Vagina (tissue), 2 donors: ENCODE results near the gene ADAM33. TPM values are rescaled to one million over a fixed set of nuclear protein-coding genes. Genes with fewer than 3 reads are reported as not detected.

Experiments
- DNase-seq, 2 donors: peaks; one replicate each; pipeline ENCODE4 v3.0.0-alpha.2; 2017; ENCODE audit errors: extremely low spot score in 2 of 2
- H3K27ac ChIP-seq: fragments of 200-600 bp; sonication (generic); one replicate; pipeline ENCODE4 v1.5.1; 2019
- H3K27me3 ChIP-seq: fragments of 200-600 bp; sonication (generic); one replicate; pipeline ENCODE4 v1.5.1; 2019
- H3K36me3 ChIP-seq, 2 donors: fragments of 200-600 bp; sonication (generic); one replicate each; pipeline ENCODE4 v1.5.1; 2017 to 2019
- H3K4me1 ChIP-seq: fragments of 200-600 bp; sonication (generic); one replicate; pipeline ENCODE4 v1.5.1; 2019
- H3K4me3 ChIP-seq, 2 donors: fragments of 200-600 bp; sonication (generic); 1 replicate in 1 of 2; 2 replicates in 1 of 2; pipeline ENCODE4 v1.5.1; 2016 to 2019
- H3K9me3 ChIP-seq: fragments of 200-600 bp; sonication (generic); one replicate; pipeline ENCODE4 v1.5.1; 2019
- CTCF ChIP-seq, 3 experiments: fragments of 450-650 bp in 2 of 3; fragments of 200-600 bp in 1 of 3; sonication (generic) in 1 of 3; IDR thresholded peaks; one replicate each; pipeline ENCODE4 v1.5.1; 2017 to 2019; ENCODE audit warnings: antibody characterized with exemption in 3 of 3, mild to moderate bottlenecking in 2 of 3, moderate library complexity in 2 of 3
- POLR2A ChIP-seq, 2 donors: fragments of 450-650 bp; IDR thresholded peaks; one replicate each; pipeline ENCODE4 v1.6.1; 2017; ENCODE audit warnings: antibody characterized with exemption in 2 of 2, mild to moderate bottlenecking in 2 of 2, moderate library complexity in 2 of 2
- POLR2AphosphoS5 ChIP-seq, 2 donors: sonication (generic); formaldehyde crosslinking; IDR thresholded peaks; one replicate each; pipeline ENCODE4 v1.9.0; 2017; ENCODE audit warnings: antibody characterized with exemption in 2 of 2, mild to moderate bottlenecking in 2 of 2, low read depth in 1 of 2; ENCODE audit not compliant: insufficient read depth in 1 of 2
- intact Hi-C: fragments of 100-400 bp; cut with DNase I; formaldehyde crosslinking; loops from one replicate; pipeline ENCODE4 v1.15.1; 2023
- total RNA-seq: library from RNA; depleted of rRNA; stranded (reverse); fragments of >200 nt; gene quantifications from one replicate; pipeline ENCODE4 v1.2.3, GENCODE V29; 2016

The ADAM33 gene
- total RNA-seq, 1 donor from 2014 or later: 119 TPM

DNA sequence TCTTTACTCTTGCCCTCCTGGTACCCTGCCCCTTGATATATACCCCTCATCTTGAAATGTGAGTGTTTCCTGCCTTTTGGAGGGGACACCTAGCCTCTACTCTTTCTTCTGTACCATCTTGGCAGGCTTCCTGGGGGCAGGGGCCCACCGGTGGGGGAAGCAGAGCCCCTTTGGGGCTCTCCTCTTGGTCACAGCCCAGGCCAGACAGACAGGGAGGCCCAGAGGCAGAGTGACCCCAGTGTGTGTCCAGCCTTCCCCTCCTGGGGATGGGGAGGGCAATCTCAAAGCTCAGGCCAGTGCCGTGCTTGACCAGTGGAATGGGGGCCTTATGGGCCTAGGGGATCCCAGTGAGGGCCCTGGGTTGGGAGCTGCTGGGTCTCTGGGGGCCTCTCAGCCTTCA is 3.6 kb downstream of the ADAM33 start:
- Histone ChIP-seq H3K27me3 (no peaks in the 10 kb centered on the region), H3K4me3 (no peak overlapping the region)
- intact Hi-C loops: loop anchor here (5.0 kb wide), 1 partner anchor 99 kb away; no protein-coding TSS in a partner anchor

GRCh38 chr20:3677733-3678132 is 4.1 kb downstream of the ADAM33 start:
- intact Hi-C loops: loop anchor here (5.0 kb wide), 1 partner anchor 100 kb away; no protein-coding TSS in a partner anchor
- H3K4me1 ChIP-seq: peaks cover 42% of the 10 kb centered on the region
- peak overlapping the region in 1 of 2 donors; percentile 17 for H3K4me3 ChIP-seq
- TF ChIP-seq POLR2AphosphoS5 (IDR thresholded peaks at IDR 0.05; ENCODE audit: insufficient read depth in 1 of 2, low read depth in 1 of 2) (peak in 1 of 2 donors; percentile 72), POLR2A (IDR thresholded peaks at IDR 0.05) (no peak), CTCF (IDR thresholded peaks at IDR 0.05) (no peak)
- H3K27me3 ChIP-seq: no peaks in the 10 kb centered on the region
- H3K27ac ChIP-seq: peak overlapping the region; percentile 89
- H3K9me3 ChIP-seq: no peaks in the 10 kb centered on the region
- H3K36me3 ChIP-seq: no peaks in the 10 kb centered on the region
- DNase-seq: no peak

More for the DNA sequence above, 3.6 kb downstream of the ADAM33 start:
- H3K27ac ChIP-seq: peak overlapping the region; percentile 89
- no peaks in the 10 kb centered on the region for H3K9me3 ChIP-seq
- TF ChIP-seq CTCF (IDR thresholded peaks at IDR 0.05) (no peak), POLR2AphosphoS5 (IDR thresholded peaks at IDR 0.05; ENCODE audit: insufficient read depth in 1 of 2, low read depth in 1 of 2) (no peak), POLR2A (IDR thresholded peaks at IDR 0.05) (no peak)
- H3K4me1 ChIP-seq: peaks cover 39% of the 10 kb centered on the region
- DNase-seq: no peak
- H3K36me3 ChIP-seq: no peaks in the 10 kb centered on the region

- intact Hi-C loops: loop anchor here (5.0 kb wide), 1 partner anchor 102 kb away; no protein-coding TSS in a partner anchor
- peaks cover 45% of the 10 kb centered on the region for H3K4me1 ChIP-seq
- no peaks in the 10 kb centered on the region for H3K9me3 ChIP-seq
- no peak for DNase-seq
- no peak overlapping the region for H3K27ac ChIP-seq
- H3K4me3 ChIP-seq: no peak overlapping the region
- peaks cover 0 to 11% of the 10 kb centered on the region in 2 donors for H3K36me3 ChIP-seq
- no peak for TF ChIP-seq POLR2AphosphoS5 (IDR thresholded peaks at IDR 0.05; ENCODE audit: insufficient read depth in 1 of 2, low read depth in 1 of 2)
- no peak for TF ChIP-seq CTCF (IDR thresholded peaks at IDR 0.05)
- H3K27me3 ChIP-seq: no peaks in the 10 kb centered on the region
Observed at GRCh38 chr20:3674995-3675900, 6.6 kb downstream of the ADAM33 start.

DNA sequence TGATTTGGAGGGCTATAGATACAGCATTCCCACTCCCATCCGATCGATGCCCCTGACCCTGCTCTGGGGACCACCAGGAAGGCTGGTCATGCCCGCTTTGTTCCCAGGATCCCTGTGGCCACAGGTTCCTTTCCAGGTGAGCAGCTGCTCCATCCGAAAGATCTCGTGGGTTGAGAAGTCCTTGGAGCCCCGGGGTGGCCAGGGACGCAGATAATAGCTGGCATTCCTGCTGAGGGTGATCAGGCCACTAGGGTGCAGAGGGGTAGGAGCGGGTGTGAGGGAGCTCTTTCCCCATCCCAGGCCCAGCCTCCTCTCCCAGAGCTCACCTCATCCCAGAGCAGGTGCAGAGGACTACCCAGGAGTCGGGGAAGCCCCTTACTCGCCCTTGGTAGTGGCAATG is 7.4 kb downstream of the ADAM33 start:
- no peaks in the 10 kb centered on the region for H3K9me3 ChIP-seq
- TF ChIP-seq POLR2A (IDR thresholded peaks at IDR 0.05) (no peak), CTCF (IDR thresholded peaks at IDR 0.05) (no peak), POLR2AphosphoS5 (IDR thresholded peaks at IDR 0.05; ENCODE audit: insufficient read depth in 1 of 2, low read depth in 1 of 2) (no peak)
- peaks cover 43% of the 10 kb centered on the region for H3K4me1 ChIP-seq
- no peak overlapping the region for H3K4me3 ChIP-seq
- no peak overlapping the region for H3K27ac ChIP-seq
- DNase-seq: no peak
- H3K36me3 ChIP-seq: peaks cover 0 to 11% of the 10 kb centered on the region in 2 donors
- intact Hi-C loops: no loop called here
- H3K27me3 ChIP-seq: no peaks in the 10 kb centered on the region
